Caki2 (cell line): Measurements from ENCODE around the gene PPP2R2C. TPM values are rescaled to one million over a fixed set of nuclear protein-coding genes. Genes with fewer than 3 reads are reported as not detected.

ENCODE experiments used
- DNase-seq: peaks from one replicate; pipeline ENCODE4 v3.0.0-alpha.2; 2015; ENCODE audit warnings: low read depth
- in situ Hi-C: cut with HindIII; loops from 2 replicates; pipeline ENCODE4 v1.10.0; 2016; ENCODE audit warnings: low sequenced_read_pairs, low pct_unique_long_range_greater_than_20kb, mixed read lengths
- total RNA-seq: library from RNA; depleted of rRNA; stranded (reverse); fragments of >200 nt; shearing (Covaris generic); gene quantifications from 2 replicates; pipeline ENCODE4 v1.2.3, GENCODE V29; 2014; ENCODE audit warnings: low replicate concordance

PPP2R2C gene
- total RNA-seq, 1 experiment from 2014 or later, result 51.9 TPM

GRCh38 chr4:6379767-6380745, 92.4 kb downstream of the PPP2R2C start:
- in situ Hi-C loops, result no loop called here
- no peak for DNase-seq

- in situ Hi-C loops, result no loop called here
- no peak for DNase-seq
Observed at GRCh38 chr4:6378493-6379445, 93.6 kb downstream of the PPP2R2C start.

- DNase-seq, result no peak
- in situ Hi-C loops, result no loop called here
Observed at GRCh38 chr4:6377626-6378492, 94.6 kb downstream of the PPP2R2C start.

GRCh38 chr4:6375620-6376295, 96.7 kb downstream of the PPP2R2C start:
- DNase-seq, result no peak
- in situ Hi-C loops, result no loop called here

- in situ Hi-C loops, result no loop called here
- no peak for DNase-seq
Observed at GRCh38 chr4:6374575-6374974, 97.8 kb downstream of the PPP2R2C start.

GRCh38 chr4:6373541-6374410, 98.6 kb downstream of the PPP2R2C start:
- in situ Hi-C loops, result no loop called here
- no peak for DNase-seq

- in situ Hi-C loops, result no loop called here
- peak; percentile 16 for DNase-seq
Observed at GRCh38 chr4:6372649-6373525, 99.5 kb downstream of the PPP2R2C start.

- in situ Hi-C loops, result no loop called here
- DNase-seq, result no peak
Observed at GRCh38 chr4:6371812-6372211, 100.6 kb downstream of the PPP2R2C start.

- DNase-seq, result no peak
- in situ Hi-C loops, result no loop called here
Observed at GRCh38 chr4:6371271-6371670, 101.1 kb downstream of the PPP2R2C start.

- DNase-seq, result no peak
- in situ Hi-C loops, result no loop called here
Observed at GRCh38 chr4:6369924-6370645, 102.3 kb downstream of the PPP2R2C start.

- no peak for DNase-seq
- in situ Hi-C loops, result no loop called here
Observed at GRCh38 chr4:6369511-6369910, 102.9 kb downstream of the PPP2R2C start.

GRCh38 chr4:6369035-6369434, 103.4 kb downstream of the PPP2R2C start:
- in situ Hi-C loops, result no loop called here
- no peak for DNase-seq

- in situ Hi-C loops, result no loop called here
Observed at GRCh38 chr4:6368601-6369000, 103.8 kb downstream of the PPP2R2C start.

GRCh38 chr4:6368096-6368495, 104.3 kb downstream of the PPP2R2C start:
- no peak for DNase-seq
- in situ Hi-C loops, result no loop called here

More at GRCh38 chr4:6368601-6369000, 103.8 kb downstream of the PPP2R2C start:
- DNase-seq, result no peak

- in situ Hi-C loops, result no loop called here
Observed at GRCh38 chr4:6367371-6367851, 105.0 kb downstream of the PPP2R2C start.

More at GRCh38 chr4:6367371-6367851, 105.0 kb downstream of the PPP2R2C start:
- DNase-seq, result no peak
